Right kidney (tissue), 1 donor: ENCODE results near the gene TM4SF18.

Source experiments
- DNase-seq: peaks from one replicate; pipeline ENCODE4 v3.0.0-alpha.2; 2016

TM4SF18 gene

DNA sequence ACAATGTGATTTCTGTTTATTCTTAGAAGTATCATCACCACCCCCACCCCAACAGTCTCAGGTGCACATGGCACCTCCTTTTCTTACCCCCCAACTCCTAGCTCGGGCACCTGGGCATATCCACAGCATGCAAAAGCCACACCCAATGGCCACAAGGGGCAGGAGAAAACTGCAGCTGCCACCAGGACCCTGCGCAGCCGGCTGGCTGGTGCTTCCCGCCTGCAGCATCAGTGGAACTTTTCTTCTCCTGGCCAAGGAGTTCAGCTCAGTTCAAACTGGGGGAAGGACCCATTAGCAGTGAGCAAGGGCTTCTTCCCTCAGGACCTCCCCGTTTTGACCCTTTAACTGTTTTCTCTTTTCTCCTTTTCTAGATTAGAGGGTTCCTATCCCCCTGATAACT lies 44.8 kb downstream of the TM4SF18 start:
- no peak for DNase-seq

DNA sequence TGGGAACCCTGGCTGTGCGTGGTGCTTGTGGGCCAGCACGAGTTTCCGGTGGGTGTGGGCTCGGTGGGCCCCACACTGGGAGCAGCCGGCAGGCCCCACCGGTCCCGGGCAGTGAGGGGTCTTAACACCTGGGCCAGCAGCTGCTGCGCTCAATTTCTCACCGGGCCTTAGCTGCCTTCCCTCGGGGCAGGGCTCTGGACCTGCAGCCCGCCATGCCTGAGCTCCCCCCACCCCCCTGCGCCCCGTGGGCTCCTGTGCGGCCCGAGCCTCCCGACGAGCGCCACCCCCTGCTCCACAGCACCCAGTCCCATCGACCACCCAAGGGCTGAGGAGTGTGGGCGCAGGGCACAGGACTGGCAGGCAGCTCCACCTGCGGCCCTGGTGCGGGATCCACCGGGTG lies 49.4 kb downstream of the TM4SF18 start:
- no peak for DNase-seq

DNA sequence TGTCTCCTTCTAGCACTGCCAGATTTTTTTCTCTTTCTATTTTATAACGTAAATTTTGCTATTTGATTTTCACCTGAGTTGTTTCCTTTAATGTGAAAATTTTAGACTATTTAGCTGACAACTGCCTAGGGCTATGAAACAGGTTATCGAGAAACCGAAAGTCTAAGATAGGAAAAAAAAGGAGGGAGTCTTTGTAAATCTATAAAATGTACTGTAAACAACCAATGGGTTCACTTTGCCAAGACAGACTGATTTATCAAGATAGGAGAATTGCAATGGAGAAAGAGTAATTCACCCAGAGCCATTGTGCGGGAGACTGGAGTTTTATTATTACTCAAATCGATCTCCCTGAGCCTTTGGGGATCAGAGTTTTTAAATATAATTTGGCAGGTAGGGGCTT lies 50.0 kb downstream of the TM4SF18 start:
- no peak for DNase-seq

DNA sequence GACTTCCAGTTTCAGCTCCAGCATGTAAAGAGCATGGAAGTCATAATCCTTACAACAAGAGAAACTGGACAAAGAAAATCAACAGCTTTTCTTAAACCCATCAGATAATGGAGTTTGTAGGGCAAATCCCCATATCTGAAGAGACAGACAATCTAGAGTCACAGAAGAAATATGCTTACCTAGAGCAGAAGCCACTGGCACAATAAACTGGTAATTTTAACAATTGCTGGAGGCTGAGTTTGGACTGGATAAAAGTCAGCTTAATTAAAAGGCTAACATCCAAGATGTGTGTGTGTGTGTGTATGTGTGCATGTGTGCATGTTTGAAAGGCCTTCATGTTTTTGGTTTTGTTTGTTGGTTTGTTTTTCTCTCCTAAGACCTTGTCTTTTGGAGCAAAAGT lies 50.6 kb downstream of the TM4SF18 start:
- no peak for DNase-seq

DNA sequence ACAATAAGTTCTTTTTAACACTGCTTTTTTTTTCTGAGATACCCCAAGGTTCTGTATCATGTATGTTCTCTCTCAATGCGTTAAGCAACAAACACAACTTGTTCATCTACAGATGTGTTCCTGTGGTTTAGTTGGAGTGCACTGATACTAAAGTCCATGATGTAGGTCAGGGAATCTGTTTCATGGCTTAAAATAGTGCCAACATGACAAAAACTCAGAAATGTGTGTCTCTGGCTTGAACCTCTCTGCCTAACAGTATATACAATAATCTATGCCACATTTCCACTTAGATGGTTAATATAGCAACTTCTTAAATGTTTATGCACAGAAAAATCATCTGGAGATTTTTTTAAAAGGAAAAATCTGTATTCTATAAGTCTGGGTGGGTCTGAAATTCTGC lies 51.1 kb downstream of the TM4SF18 start:
- DNase-seq, result no peak

DNA sequence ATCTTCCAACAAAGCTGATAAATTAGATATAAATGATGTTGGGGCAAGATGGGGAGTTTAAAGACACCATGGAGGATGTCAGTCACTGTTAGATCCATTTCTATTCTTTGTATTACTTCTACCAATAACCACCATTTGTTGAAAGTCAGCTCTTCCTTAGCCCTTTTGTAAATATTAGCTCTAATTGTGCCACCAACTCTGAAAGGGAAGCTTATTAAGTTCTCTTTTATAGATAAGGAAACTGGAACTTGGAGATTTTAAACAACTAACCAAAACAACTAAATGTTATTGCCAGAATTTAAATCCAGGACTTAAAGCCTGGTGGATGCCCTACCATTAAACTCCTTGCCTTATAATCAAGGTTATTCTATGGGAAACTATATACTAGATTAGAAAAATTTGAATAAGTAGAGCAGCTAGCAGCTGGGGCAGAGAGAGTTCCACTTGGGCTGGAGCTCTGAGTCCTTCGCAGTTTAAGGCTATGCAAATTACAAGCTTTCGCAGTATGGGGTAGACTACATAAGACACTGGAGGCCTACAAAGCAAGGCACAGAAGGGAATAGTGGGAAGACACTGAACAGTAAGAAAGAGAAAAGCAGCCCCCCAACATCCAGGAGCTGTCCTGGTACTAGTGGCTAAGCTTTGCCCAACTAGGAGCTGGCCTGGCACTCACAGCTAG lies 52.6 kb downstream of the TM4SF18 start:
- no peak for DNase-seq

DNA sequence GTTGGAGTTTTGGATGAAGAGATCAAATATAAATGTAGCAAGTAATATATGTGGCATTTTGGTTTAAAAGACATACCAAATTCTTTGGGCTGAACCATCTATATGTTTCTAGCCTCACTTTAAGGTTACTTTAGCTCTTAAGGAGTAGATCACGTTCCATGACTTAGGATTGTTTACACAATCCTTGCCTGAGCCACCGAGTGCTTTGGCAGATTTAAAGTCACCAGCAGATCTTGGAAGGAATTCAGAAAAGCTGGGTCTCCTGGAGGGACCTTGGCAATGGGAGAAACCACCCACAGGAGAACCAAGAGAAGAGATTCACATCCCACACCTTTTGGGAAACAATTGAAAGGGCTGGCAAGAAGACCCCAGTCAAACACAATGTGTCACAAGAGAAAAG lies 54.5 kb downstream of the TM4SF18 start:
- DNase-seq, result no peak

DNA sequence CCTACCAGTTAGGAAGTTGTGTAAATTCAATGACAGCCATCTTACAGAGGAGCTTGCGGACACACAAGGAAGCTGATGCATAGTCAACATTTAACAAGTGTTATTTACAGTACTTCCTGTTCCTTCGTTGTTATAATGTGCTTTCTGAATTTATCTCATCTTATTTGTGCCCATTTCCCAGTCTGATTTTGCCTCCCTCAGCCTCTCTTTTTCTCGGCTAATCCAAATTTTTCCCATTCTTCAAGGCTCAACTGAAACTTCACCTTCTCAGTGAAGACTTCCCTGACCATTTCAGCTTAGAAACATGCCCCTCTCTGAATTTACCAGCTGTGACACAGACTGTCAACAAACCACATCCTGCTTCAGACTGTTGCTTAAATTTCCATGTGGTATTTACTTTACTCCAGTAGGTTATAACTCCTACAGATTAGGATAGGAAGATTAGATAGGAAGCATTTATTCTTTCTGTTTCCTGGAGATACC lies 56.1 kb downstream of the TM4SF18 start:
- DNase-seq, result no peak

DNA sequence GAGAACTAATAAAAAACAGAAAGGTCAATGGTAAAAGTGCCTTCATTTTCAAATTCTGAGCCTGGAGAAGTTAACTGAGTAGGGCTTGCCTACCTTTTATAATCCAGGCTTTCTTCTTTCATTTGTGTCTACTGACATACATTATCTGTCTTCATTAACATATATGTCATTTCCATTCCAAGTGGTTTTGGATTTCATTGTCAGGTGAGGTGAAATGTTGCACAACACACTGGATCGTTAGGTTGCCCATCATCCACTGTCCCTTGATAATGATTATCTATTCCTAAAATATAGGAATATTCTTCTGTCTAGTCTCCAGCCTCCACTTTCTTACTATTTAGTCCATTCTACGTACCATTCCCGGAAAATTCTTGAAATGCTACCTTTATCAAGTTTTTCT lies 56.8 kb downstream of the TM4SF18 start:
- DNase-seq, result no peak

DNA sequence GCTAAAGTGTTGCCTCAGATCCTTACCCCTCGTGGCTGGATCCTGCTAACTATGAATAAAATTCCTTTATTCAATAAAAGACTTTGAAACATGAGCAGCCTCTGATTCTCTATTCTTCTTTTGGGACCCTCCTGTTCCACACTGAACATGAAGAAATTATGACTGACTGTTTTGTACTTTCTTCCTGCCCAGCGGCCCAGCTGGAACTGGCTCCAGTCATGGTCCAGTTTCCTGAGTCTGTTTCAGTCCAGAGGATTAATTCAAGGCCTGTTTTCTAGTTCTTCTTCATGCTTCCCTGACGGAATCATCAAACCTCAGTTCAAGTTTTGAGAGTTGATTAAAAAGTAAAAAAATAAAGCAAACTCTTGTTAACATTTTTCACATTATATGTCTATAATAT lies 59.2 kb downstream of the TM4SF18 start:
- no peak for DNase-seq

DNA sequence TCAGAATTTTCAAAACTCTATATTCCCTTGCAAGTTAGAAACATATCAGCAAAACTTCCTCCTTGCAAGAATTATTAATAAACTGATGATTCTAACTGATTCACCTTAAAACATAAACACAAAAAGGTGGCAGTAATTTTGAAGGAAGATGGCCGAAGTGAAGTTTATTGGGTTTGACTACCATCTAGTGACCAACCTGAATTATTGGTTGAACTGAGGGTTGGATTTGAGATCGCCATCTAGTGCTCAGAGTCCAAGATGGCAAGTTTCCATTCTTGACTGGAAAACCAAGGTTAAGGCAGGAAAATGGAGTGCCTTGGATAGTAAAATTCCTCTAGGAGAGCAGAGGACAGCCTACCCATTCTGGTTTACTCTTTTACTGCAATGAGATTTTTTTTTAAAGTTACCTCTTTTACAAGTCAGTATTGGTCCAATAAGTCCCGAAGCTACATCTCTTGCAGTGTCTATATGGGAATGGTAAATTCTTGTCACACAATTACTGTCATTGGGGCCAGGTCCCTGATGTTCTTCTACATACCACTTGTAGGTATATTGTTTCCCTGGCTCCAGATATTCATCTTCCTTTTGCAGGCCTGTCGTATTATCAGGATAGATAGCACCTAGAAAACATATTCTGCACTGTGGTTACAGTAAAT lies 60.2 kb downstream of the TM4SF18 start:
- DNase-seq, result peak; percentile 32

DNA sequence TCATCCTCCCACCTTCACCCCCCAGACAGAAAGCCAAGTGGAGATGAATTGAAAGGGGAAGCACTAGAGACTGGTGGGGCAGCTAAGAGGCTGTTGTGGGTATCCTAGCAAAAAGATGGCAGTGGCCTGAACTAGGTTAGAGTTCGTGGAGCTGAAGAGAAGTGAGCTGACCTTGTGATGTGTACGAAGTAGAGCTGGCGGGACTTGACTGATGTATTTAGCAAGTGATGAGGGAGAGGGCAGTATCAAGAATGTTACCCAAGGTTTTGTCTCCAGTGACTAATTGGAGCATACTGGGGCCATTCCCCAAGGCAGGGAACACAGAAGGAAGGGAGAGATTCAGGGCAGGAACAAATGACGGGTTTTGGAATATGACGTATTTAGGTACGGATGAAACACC lies 61.8 kb downstream of the TM4SF18 start:
- DNase-seq, result no peak

DNA sequence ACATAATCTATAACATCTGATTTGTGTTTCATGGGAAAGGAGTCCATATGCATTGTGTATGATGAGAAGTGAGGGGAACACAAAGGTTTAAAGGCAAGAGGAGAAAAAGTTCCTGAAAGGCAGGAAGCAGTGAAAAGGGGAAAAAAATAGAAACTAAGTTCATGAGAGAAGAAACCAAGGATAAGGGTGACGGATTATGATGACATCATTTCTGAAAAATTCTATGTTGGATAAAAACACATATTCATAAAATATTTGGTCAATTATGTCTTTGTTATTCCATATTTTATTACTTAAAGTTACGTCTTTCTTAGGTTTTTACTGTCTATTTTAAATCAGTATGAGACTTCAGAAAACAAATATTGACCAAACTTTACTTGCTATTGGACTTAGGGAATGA lies 63.3 kb downstream of the TM4SF18 start:
- no peak for DNase-seq

DNA sequence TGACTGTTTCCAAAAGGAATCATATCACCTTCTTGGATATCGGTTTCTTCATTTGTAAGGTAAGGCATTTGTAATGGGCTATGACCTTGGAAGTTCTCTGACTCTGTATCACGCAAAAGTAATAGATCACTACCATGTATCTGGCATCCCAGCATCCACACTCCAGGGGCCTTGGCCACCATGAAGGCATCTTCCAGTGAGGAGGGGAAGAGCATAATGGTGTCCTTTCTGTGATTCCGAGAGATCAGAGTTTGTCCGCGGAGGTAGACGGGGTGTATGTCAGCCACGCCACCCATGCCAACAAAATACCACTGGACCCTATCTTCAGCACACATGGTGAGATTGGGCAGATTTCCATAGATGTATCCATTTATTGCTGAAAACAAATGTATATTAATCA lies 63.7 kb downstream of the TM4SF18 start:
- no peak for DNase-seq
